ENCODE data around the gene TMEM86B. TPM values are rescaled to one million over a fixed set of nuclear protein-coding genes. Genes with fewer than 3 reads are reported as not detected.

The TMEM86B gene
- total RNA-seq, 1 experiment from 2014 or later, result 18.4 TPM

DNA sequence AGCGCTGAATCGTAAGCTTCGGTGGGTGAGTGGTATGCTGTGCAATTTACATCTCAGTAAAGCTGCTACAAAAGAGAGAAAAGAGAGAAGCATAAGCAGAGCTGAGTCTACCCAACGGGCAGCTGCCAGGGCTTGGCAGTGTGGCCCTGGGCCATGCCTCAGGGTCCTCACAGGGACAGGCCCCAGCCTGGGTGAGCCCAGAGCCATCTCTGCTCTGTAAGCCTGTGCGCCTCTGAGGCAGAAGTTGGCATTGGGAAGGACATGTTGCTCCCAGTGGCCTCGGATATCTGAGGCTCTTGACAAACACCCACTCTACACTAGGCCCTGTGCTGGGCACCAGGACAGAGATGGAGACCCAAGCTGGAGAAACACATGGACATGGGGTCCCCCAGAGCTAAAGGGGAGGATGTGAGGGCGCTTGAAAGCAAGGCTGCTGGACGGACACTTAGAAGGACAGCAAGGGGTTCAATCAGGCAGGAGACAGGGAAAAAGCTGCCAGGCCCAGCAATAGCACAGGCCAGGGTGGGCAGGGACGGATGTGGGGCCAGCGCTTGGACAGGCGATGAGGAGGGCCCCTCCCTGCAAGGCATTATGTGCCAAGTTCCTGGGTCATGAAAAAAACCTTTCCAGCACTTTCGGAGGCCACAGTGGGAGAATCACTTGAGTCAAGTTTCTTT is 15.6 kb upstream of the TMEM86B start:
- ChIA-PET POLR2A (ENCODE audit: unreplicated experiment) (no interaction called here), CTCF (no interaction called here)
- Histone ChIP-seq H3K4me1 (replicated peaks; ENCODE audit: insufficient read depth) (peaks cover 24% of the 10 kb centered on the region), H3K36me3 (ENCODE audit: low read depth) (peaks cover 25% of the 10 kb centered on the region), H4K20me1 (ENCODE audit: insufficient read depth) (peaks cover 44% of the 10 kb centered on the region), H3K4me2 (no peak overlapping the region), H3K27me3 (ENCODE audit: insufficient read depth, low read depth) (no peaks in the 10 kb centered on the region), H3K79me2 (ENCODE audit: low read depth) (peaks cover 34% of the 10 kb centered on the region), H3K9me3 (ENCODE audit: insufficient read depth, low read depth) (no peaks in the 10 kb centered on the region), H3K27ac (no peak overlapping the region), H3K9me2 (ENCODE audit: insufficient read depth) (no peaks in the 10 kb centered on the region), H2AFZ (no peak overlapping the region), H3F3A (ENCODE audit: insufficient read depth, low read depth) (peaks cover 19% of the 10 kb centered on the region; the same call in 1 of the 2 replicates), H3K4me3 (no peak overlapping the region)
- TF ChIP-seq, protein P1, sequence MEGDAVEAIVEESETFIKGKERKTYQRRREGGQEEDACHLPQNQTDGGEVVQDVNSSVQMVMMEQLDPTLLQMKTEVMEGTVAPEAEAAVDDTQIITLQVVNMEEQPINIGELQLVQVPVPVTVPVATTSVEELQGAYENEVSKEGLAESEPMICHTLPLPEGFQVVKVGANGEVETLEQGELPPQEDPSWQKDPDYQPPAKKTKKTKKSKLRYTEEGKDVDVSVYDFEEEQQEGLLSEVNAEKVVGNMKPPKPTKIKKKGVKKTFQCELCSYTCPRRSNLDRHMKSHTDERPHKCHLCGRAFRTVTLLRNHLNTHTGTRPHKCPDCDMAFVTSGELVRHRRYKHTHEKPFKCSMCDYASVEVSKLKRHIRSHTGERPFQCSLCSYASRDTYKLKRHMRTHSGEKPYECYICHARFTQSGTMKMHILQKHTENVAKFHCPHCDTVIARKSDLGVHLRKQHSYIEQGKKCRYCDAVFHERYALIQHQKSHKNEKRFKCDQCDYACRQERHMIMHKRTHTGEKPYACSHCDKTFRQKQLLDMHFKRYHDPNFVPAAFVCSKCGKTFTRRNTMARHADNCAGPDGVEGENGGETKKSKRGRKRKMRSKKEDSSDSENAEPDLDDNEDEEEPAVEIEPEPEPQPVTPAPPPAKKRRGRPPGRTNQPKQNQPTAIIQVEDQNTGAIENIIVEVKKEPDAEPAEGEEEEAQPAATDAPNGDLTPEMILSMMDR (conservative IDR thresholded peaks at IDR 0.05), result no peak
- no peak for TF ChIP-seq EZH2 (IDR thresholded peaks at IDR 0.05; ENCODE audit: low read depth)
- DNase-seq, result no peak
- BruUV-seq (replicated peaks), result TSS peak; percentile 18
- intact Hi-C loops (cut with micrococcal nuclease; ENCODE audit: unreplicated experiment), result no loop called here

DNA sequence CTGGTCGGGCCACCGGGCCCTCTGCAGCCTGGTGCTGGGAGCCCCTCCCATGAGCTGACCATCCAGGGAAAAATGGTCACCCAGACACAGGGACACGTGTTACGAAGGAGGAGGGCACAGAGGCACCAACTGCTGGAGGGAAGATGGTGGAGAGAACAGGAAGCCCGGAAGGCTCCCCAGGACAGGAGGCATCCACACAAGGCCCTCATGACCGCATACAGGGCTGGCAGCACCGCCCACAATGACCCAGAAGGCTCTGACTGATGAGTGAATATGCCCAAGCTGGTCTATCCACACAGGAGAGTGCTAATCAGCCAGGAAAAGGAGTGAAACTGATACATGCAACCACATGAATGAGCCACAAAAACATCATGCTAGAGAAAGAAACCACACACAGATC is 14.0 kb upstream of the TMEM86B start:
- Histone ChIP-seq H3K79me2 (ENCODE audit: low read depth) (peaks cover 18% of the 10 kb centered on the region), H3K4me2 (no peak overlapping the region), H3K27ac (no peak overlapping the region), H3K36me3 (ENCODE audit: low read depth) (peaks cover 31% of the 10 kb centered on the region), H3K9me2 (ENCODE audit: insufficient read depth) (no peaks in the 10 kb centered on the region), H3F3A (ENCODE audit: insufficient read depth, low read depth) (peaks cover 12% of the 10 kb centered on the region; the same call in 1 of the 2 replicates), H3K4me3 (no peak overlapping the region), H2AFZ (no peak overlapping the region), H4K20me1 (ENCODE audit: insufficient read depth) (peaks cover 29% of the 10 kb centered on the region), H3K27me3 (ENCODE audit: insufficient read depth, low read depth) (no peaks in the 10 kb centered on the region), H3K4me1 (replicated peaks; ENCODE audit: insufficient read depth) (peaks cover 7% of the 10 kb centered on the region), H3K9me3 (ENCODE audit: insufficient read depth, low read depth) (no peaks in the 10 kb centered on the region)
- DNase-seq, result no peak
- BruUV-seq (replicated peaks), result no TSS peak
- intact Hi-C loops (cut with micrococcal nuclease; ENCODE audit: unreplicated experiment), result no loop called here
- ChIA-PET CTCF (no interaction called here), POLR2A (ENCODE audit: unreplicated experiment) (no interaction called here)
- no peak for TF ChIP-seq EZH2 (IDR thresholded peaks at IDR 0.05; ENCODE audit: low read depth)
- TF ChIP-seq, protein P1 (conservative IDR thresholded peaks at IDR 0.05), result no peak

DNA sequence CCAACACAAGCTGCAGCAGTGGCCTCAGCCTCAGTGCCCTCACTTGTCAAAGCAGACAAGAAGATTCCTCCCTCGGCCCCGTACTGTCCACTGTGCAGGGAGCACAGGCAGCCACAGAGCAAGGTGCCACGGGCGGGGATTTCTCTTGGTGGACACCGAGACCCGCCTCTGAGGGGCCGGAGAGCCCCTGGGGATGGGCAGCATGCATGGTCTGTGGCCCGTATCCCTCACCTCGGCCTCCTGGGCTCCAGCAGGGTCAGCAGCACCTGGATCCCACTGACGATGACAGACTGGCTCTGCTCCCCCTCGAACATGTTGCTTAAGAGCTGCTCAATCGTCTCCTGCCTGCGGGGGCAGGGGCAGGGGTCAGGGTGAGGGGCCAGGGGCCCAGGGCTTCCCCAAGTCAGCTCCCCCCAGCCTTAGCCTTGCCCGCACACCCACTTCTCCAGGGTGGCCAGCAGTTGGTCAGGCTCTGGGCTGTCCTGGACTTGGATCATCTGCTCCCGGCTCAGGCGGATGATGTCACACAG is 13.4 kb upstream of the TMEM86B start:
- H3K9me3 ChIP-seq (ENCODE audit: insufficient read depth, low read depth), result no peaks in the 10 kb centered on the region
- H4K20me1 ChIP-seq (ENCODE audit: insufficient read depth), result peaks cover 24% of the 10 kb centered on the region
- TF ChIP-seq EZH2 (IDR thresholded peaks at IDR 0.05; ENCODE audit: low read depth), result no peak
- TF ChIP-seq, protein P1 (conservative IDR thresholded peaks at IDR 0.05), result no peak
- H2AFZ ChIP-seq, result no peak overlapping the region
- H3K36me3 ChIP-seq (ENCODE audit: low read depth), result peaks cover 36% of the 10 kb centered on the region
- peaks cover 2% of the 10 kb centered on the region; the same call in 1 of the 2 replicates for H3K4me1 ChIP-seq (replicated peaks; ENCODE audit: insufficient read depth)
- intact Hi-C loops (cut with micrococcal nuclease; ENCODE audit: unreplicated experiment), result no loop called here
- H3K79me2 ChIP-seq (ENCODE audit: low read depth), result peaks cover 13% of the 10 kb centered on the region
- H3K4me2 ChIP-seq, result no peak overlapping the region
- no peak for DNase-seq
- H3F3A ChIP-seq (ENCODE audit: insufficient read depth, low read depth), result peaks cover 17% of the 10 kb centered on the region; the same call in 1 of the 2 replicates
- no peak overlapping the region for H3K27ac ChIP-seq
- H3K27me3 ChIP-seq (ENCODE audit: insufficient read depth, low read depth), result no peaks in the 10 kb centered on the region
- ChIA-PET CTCF (no interaction called here), POLR2A (ENCODE audit: unreplicated experiment) (no interaction called here)
- BruUV-seq (replicated peaks), result no TSS peak
- H3K9me2 ChIP-seq (ENCODE audit: insufficient read depth), result no peaks in the 10 kb centered on the region
- H3K4me3 ChIP-seq, result no peak overlapping the region

Data from PC-9 (cell line).